Measurements from ENCODE around the gene KMT2C.

KMT2C gene

DNA sequence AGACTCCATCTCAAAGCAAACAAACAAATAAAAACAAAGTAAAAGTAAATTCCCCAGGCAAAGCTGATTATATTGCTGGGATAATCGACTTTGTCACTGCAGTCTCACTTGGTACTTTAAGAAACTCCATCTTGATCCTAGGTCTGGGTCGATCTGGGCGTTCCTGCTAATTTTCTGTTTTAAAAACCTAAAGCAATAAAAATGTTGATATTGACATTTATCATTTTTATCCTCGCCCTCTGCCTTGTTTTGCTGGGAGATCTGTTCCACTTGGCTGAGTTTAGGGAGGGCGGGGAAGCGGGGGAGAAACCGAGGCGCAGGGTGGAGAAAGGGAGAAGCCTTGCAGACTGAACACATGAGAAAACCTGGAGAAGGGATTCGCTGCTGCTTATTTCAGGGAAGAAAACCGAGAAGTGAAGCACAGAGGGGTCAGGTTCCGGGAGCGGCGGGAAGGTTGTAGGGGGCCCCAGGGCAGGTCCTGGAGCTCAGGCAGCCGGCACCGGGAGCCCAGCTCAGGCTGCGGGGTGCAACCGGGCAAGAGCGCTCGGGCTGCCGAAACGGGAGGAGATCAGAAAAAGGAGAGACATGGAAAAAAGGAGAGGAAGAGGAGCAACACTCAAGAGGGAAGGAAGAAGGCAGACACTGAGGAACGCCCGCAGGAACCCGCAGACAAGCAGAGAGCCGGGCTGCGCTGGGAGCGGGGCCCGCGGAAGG is 27.3 kb upstream of the KMT2C start (continued):
- TF ChIP-seq, protein P1, sequence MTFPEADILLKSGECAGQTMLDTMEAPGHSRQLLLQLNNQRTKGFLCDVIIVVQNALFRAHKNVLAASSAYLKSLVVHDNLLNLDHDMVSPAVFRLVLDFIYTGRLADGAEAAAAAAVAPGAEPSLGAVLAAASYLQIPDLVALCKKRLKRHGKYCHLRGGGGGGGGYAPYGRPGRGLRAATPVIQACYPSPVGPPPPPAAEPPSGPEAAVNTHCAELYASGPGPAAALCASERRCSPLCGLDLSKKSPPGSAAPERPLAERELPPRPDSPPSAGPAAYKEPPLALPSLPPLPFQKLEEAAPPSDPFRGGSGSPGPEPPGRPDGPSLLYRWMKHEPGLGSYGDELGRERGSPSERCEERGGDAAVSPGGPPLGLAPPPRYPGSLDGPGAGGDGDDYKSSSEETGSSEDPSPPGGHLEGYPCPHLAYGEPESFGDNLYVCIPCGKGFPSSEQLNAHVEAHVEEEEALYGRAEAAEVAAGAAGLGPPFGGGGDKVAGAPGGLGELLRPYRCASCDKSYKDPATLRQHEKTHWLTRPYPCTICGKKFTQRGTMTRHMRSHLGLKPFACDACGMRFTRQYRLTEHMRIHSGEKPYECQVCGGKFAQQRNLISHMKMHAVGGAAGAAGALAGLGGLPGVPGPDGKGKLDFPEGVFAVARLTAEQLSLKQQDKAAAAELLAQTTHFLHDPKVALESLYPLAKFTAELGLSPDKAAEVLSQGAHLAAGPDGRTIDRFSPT (tag by site-specific recombination; IDR thresholded peaks at IDR 0.05), result no peak
- TF ChIP-seq ZNF670 (tag by site-specific recombination; IDR thresholded peaks at IDR 0.05; ENCODE audit: low read depth) (no peak), GFI1B (tag by site-specific recombination; IDR thresholded peaks at IDR 0.05) (0 out of 2 replicates have a peak, but pooled peaks have one; percentile 22), ZNF664 (tag by site-specific recombination; IDR thresholded peaks at IDR 0.05) (no peak), BCL11A (tag by site-specific recombination; IDR thresholded peaks at IDR 0.05; ENCODE audit: low read depth) (0 out of 2 replicates have a peak, but pooled peaks have one; percentile 62), ZNF529 (tag by site-specific recombination; IDR thresholded peaks at IDR 0.05; ENCODE audit: insufficient replicate concordance) (no peak), TSHZ1 (tag by site-specific recombination; IDR thresholded peaks at IDR 0.05; ENCODE audit: borderline replicate concordance) (0 out of 2 replicates have a peak, but pooled peaks have one; percentile 16), ZNF184 (tag by site-specific recombination; IDR thresholded peaks at IDR 0.05) (no peak), ZNF843 (tag by site-specific recombination; IDR thresholded peaks at IDR 0.05) (peak; percentile 53; the same call in 1 of the 2 replicates), KLF9 (tag by site-specific recombination; IDR thresholded peaks at IDR 0.05; ENCODE audit: low read depth) (peak; percentile 27; the same call in 1 of the 2 replicates), ZNF530 (tag by site-specific recombination; IDR thresholded peaks at IDR 0.05; ENCODE audit: low read depth) (no peak), REPIN1 (tag by site-specific recombination; IDR thresholded peaks at IDR 0.05; ENCODE audit: low read depth) (0 out of 2 replicates have a peak, but pooled peaks have one; percentile 52), ZNF202 (tag by site-specific recombination; IDR thresholded peaks at IDR 0.05; ENCODE audit: borderline replicate concordance) (no peak), ZNF660 (tag by site-specific recombination; IDR thresholded peaks at IDR 0.05) (peak; percentile 43; the same call in 1 of the 2 replicates), ZNF10 (tag by site-specific recombination; IDR thresholded peaks at IDR 0.05) (0 out of 2 replicates have a peak, but pooled peaks have one; percentile 35), YY1 (tag by site-specific recombination; IDR thresholded peaks at IDR 0.05) (no peak), ZNF830 (tag by site-specific recombination; IDR thresholded peaks at IDR 0.05; ENCODE audit: low read depth) (no peak), ZNF416 (tag by site-specific recombination; IDR thresholded peaks at IDR 0.05) (no peak), ZBTB49 (tag by site-specific recombination; IDR thresholded peaks at IDR 0.05; ENCODE audit: low read depth) (no peak), GLI2 (tag by site-specific recombination; IDR thresholded peaks at IDR 0.05; ENCODE audit: borderline replicate concordance, low read depth) (no peak), ZBTB1 (tag by site-specific recombination; IDR thresholded peaks at IDR 0.05) (peak; percentile 80; the same call in 1 of the 2 replicates), ZSCAN30 (tag by site-specific recombination; IDR thresholded peaks at IDR 0.05) (peak; percentile 66; the same call in 1 of the 2 replicates), ZNF510 (tag by site-specific recombination; IDR thresholded peaks at IDR 0.05; ENCODE audit: insufficient replicate concordance) (no peak), CTCF (tag by site-specific recombination; IDR thresholded peaks at IDR 0.05) (no peak), ZNF423 (tag by site-specific recombination; IDR thresholded peaks at IDR 0.05) (no peak), ZNF311 (tag by site-specific recombination; IDR thresholded peaks at IDR 0.05; ENCODE audit: borderline replicate concordance) (no peak)
- TF ChIP-seq, protein P2, sequence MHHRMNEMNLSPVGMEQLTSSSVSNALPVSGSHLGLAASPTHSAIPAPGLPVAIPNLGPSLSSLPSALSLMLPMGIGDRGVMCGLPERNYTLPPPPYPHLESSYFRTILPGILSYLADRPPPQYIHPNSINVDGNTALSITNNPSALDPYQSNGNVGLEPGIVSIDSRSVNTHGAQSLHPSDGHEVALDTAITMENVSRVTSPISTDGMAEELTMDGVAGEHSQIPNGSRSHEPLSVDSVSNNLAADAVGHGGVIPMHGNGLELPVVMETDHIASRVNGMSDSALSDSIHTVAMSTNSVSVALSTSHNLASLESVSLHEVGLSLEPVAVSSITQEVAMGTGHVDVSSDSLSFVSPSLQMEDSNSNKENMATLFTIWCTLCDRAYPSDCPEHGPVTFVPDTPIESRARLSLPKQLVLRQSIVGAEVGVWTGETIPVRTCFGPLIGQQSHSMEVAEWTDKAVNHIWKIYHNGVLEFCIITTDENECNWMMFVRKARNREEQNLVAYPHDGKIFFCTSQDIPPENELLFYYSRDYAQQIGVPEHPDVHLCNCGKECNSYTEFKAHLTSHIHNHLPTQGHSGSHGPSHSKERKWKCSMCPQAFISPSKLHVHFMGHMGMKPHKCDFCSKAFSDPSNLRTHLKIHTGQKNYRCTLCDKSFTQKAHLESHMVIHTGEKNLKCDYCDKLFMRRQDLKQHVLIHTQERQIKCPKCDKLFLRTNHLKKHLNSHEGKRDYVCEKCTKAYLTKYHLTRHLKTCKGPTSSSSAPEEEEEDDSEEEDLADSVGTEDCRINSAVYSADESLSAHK (tag by site-specific recombination; IDR thresholded peaks at IDR 0.05), result peak; percentile 54
